ENCODE data around the gene TTPAL.

The TTPAL gene

DNA sequence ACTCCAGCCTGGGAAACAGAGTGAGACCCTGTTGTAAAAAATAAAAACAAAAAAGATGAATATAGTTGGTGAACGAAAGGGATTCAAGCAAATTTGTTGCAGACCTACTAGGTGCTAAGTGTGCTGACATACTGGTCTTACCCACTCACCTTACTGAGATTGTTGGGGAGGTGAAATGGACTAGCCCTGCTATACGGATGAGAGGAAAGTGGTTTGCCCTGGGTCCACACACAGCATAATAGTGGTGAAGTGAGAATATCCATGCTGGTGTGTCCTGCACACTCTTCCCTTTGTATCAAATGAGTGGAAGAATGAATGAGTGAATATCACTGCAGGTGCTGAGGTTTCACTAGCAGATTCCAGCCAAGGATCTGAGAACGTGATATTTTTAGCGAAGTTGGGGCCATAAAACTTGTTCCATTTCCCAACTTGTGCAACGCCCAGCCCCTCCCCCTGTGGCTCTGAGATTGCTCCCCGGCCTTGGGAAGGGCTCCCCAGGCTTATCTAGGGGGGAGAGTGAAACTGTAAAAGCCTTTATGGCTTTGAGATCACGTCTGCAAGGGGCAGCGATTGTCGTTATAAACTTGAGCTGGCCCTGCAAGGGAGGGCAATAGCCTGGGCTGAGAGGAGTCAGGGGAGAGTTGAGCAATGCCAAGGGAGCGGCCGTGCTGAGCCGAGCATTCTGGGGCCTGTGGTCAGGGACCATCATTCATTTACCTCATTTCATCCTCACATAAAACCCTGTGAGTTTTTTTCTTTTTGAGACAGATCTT is 33.2 kb upstream of the TTPAL start:
- DNase-seq (ENCODE audit: low spot score): no peak

GRCh38 chr20:44445742-44446710 is 29.6 kb upstream of the TTPAL start:
- DNase-seq (ENCODE audit: low spot score): no peak

DNA sequence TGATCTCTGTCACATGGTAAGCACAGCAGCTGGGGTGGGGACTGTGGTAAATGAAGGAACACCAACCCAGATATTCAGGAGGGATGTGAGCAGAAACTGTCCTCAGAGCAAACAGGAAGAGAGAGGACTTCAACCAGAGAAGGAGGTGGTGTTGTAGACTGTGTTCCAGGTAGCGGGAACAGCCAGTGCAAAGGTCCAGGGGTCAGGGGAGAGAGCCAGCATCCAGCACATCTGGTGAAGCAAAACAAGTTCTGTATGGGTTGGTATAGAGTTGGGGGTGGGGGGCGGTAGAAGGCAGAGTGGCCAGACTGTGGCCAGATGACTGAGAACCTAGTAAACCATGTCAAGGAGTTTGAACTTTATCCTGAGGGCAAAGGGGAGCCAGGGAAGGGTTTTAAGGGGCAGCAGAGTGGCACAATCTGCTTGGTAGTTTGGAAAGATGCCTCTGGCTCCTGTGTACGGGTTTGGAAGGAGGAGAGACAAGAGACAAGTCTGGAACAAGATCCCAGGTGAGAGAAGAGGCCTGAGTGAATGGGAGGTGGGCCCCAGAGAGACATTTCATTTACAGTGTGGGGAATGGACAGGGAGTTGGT is 27.8 kb upstream of the TTPAL start:
- no peak for DNase-seq (ENCODE audit: low spot score)

GRCh38 chr20:44448753-44449546 is 26.7 kb upstream of the TTPAL start:
- DNase-seq (ENCODE audit: low spot score): peak; percentile 31

GRCh38 chr20:44449864-44450263 is 25.8 kb upstream of the TTPAL start:
- no peak for DNase-seq (ENCODE audit: low spot score)

- DNase-seq (ENCODE audit: low spot score): no peak
These were observed 25.3 kb upstream of the TTPAL start for GRCh38 chr20:44450281-44450889.

- no peak for DNase-seq (ENCODE audit: low spot score)
These were observed 24.7 kb upstream of the TTPAL start for GRCh38 chr20:44450903-44451450.

DNA sequence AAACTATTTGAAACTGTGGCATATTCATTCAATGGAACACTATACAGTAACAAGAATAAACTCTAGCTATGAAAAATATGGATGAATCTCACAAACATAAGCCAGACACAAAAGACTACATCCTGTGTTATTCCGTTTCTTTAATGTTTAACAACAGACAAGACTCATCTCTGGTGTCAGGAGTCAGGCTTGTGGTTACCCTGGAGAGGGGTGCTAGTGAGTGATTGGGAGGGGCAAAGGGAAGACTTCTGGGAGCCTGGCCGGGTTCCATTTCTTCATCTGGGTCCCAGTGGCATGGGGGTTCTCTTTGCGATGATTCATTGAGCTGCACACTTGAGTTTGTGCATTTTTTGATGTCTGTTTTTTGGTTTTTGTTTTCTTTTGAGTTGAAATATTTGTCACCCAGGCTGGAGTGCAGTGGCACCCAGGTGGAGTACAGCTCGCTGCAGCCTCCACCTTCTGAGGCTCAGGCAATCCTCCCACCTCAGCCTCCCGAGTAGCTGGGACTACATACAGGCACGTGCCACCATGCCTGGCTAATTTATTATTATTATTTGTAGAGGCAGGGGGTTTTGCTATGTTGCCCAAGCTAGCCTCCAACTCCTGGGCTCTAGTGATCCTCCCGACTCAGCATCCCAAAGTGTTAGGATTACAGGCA is 21.2 kb upstream of the TTPAL start:
- DNase-seq (ENCODE audit: low spot score): no peak

- no peak for DNase-seq (ENCODE audit: low spot score)
These were observed 20.5 kb upstream of the TTPAL start for GRCh38 chr20:44455126-44455525.

- no peak for DNase-seq (ENCODE audit: low spot score)
These were observed 19.1 kb upstream of the TTPAL start for GRCh38 chr20:44456611-44457010.

DNA sequence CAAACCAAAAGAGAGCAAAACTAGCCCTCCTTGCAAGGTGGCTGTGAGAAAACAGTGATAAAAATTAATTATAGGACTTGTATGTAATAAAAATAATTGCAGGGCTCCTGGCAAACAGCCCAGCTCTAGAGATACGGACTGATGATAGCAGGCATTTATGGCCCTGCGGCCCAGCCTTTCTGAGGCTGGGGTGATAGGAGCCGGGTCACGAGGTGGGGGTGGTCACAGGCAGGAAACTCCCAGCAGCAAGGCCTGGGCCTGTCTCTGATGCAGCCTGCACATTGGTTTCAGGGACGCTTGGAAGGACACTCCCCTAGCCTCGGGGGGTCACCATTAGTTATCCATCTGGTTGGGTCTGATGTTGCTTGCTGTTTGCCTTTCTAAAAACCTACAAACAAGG is 18.7 kb upstream of the TTPAL start:
- DNase-seq (ENCODE audit: low spot score): no peak

- DNase-seq (ENCODE audit: low spot score): no peak
These were observed 16.4 kb upstream of the TTPAL start for GRCh38 chr20:44459271-44459670.

DNA sequence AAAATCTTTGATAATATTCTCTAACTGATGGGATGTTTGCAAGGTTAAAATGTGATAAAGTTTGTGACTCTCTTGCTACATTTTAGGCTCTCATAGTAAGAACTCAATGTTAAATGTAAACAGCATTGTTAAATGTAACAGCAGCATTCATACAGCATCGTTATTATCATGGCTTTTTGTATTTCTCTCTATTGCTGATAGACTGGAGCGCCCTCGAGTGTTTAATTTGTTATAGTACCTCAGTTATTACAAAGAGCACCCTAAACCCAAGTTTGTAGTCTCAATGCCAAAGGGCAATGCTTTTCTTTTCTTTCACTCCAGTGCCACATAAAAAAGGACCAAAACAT is 14.9 kb upstream of the TTPAL start:
- peak; percentile 84 for DNase-seq (ENCODE audit: low spot score)

- DNase-seq (ENCODE audit: low spot score): no peak
These were observed 14.4 kb upstream of the TTPAL start for GRCh38 chr20:44461142-44461802.

GRCh38 chr20:44461803-44462174 is 13.9 kb upstream of the TTPAL start:
- DNase-seq (ENCODE audit: low spot score): no peak

- DNase-seq (ENCODE audit: low spot score): no peak
These were observed 12.2 kb upstream of the TTPAL start for GRCh38 chr20:44463466-44463865.

DNA sequence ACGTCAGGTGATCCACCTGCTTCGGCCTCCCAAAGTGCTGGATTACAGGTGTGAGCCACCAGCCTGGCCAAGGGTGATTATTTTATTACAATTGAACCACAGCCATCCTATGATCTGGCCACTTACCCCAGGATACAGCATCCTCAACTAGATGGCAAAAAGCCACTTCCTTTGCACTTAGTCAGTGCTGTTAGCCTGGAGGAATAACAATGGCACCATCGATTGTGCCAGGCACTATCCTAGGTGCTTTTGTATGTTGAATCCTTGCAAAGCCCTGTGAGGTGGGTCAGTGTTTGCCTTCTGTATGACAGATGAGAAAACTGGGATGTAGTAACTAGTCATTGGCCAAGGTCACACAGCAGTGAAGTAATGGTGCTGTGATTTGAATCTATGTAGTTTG is 11.2 kb upstream of the TTPAL start:
- no peak for DNase-seq (ENCODE audit: low spot score)

- DNase-seq (ENCODE audit: low spot score): no peak
These were observed 10.6 kb upstream of the TTPAL start for GRCh38 chr20:44465001-44465560.

DNA sequence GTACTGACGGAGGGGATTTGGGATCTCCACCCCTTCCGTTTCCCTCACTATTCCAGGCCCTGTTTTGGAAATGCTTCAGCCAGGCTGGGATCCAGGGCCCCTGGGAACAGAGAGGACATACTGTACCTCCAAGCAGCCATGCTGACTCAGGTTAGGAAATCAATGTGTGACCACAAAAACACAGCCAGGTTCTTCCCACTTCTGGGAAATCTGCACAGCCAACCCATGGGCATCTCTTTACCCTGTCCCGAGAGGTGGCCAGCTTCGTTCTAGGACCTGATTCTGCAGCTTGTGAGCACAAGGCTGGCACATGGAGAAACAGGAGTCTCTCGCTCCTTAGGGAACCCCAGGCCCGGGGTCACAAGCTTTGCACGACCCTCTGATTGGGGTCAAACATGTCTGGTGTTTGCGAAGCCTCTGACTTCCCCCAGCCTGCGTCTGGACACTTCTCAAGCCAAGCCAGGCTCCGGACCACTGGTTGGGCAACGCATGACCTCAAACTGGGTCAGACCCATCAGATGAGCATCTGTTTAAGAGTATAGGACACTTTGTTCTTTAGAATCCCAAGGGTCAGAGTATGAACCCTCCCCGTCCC is 8.3 kb upstream of the TTPAL start:
- no peak for DNase-seq (ENCODE audit: low spot score)

Measured in SW480 (cell line).